ENCODE data around the gene ITGB4. TPM values are rescaled to one million over a fixed set of nuclear protein-coding genes. Genes with fewer than 3 reads are reported as not detected.

ITGB4 gene
- total and polyA plus RNA-seq, 2 of the 13 experiments (the other 11 are each of a cell fraction or from before 2014, with no cell fraction given) = 6.9 to 14.5 TPM

DNA sequence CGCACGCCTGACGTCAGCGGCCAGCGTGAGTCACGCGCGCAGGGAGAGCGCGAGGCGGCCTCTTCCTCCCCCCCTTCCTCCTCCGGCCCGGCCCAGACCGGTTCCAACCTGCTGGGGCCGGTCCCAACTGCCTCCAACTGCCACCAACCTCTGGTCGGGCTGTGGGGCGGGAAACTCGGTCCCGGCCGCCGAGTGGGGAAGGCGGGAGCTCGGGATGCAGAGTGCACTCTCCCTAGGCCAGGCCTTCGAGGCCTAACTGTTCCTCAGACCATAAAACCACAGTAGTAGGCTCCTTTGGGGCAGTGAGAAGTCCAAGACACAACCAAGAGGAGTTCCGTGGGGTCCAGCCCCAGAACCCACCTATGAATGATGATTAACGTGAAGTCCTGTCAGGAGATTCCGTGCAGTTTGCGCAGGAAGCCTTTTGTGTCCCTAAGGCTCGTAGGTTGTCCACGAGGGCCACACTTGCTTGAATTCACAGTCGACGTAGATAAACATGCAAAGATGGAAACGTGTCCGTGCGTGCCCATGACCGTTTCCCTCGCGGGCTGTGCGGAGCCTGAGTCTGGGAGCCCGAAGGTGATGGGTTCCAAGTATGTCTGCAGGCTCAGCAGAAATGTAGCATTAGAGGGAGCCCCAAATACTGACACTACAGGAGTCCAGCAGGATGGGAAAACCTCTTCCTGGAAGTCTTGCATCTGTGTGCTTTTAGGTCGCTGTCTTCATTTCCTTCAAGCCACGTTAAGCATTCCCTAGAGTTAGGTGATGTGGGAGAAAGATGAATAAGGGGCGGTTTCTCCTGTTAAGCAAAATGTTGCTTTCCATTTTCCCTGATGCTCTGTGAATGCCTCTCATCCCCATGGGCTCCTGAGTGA lies 64.0 kb downstream of the ITGB4 start (continued):
- TF ChIP-seq ZNF280D (CRISPR knock-in tag; IDR thresholded peaks at IDR 0.05) (peak; percentile 62; the same call in 1 of the 2 replicates), RFX5 (IDR thresholded peaks at IDR 0.05; ENCODE audit: low read depth, low read length) (no peak), EP300 (IDR thresholded peaks at IDR 0.05; ENCODE audit: low read depth in 2 of 2, low read length in 2 of 2) (peak; percentile 68 to 70; a peak in 2 of 4 replicates), EP300 (CRISPR knock-in tag; IDR thresholded peaks at IDR 0.05; ENCODE audit: borderline replicate concordance) (peak; percentile 89), ZFAT (CRISPR knock-in tag; conservative IDR thresholded peaks at IDR 0.05) (no peak), ZNF430 (CRISPR knock-in tag; IDR thresholded peaks at IDR 0.05) (peak; percentile 70; the same call in 1 of the 2 replicates), ZNF383 (CRISPR knock-in tag; IDR thresholded peaks at IDR 0.05; ENCODE audit: borderline replicate concordance) (0 out of 2 replicates have a peak, but pooled peaks have one; percentile 77), MXI1 (IDR thresholded peaks at IDR 0.05; ENCODE audit: borderline replicate concordance, low read depth, low read length) (peak; percentile 70; the same call in 1 of the 3 replicates), ZKSCAN1 (IDR thresholded peaks at IDR 0.05; ENCODE audit: low read length) (no peak), MTF2 (CRISPR knock-in tag; IDR thresholded peaks at IDR 0.05; ENCODE audit: borderline replicate concordance) (peak; percentile 63; the same call in 1 of the 2 replicates), GLI4 (CRISPR knock-in tag; IDR thresholded peaks at IDR 0.05; ENCODE audit: borderline replicate concordance) (peak; percentile 96; the same call in 1 of the 2 replicates), ZNF589 (CRISPR knock-in tag; conservative IDR thresholded peaks at IDR 0.05) (peak; percentile 66; the same call in 1 of the 2 replicates), FOXK1 (CRISPR knock-in tag; IDR thresholded peaks at IDR 0.05; ENCODE audit: borderline replicate concordance, low read depth) (peak; percentile 11; the same call in 1 of the 2 replicates), TBX3 (IDR thresholded peaks at IDR 0.05; ENCODE audit: borderline replicate concordance) (0 out of 2 replicates have a peak, but pooled peaks have one; percentile 15), BORCS8-MEF2B (CRISPR knock-in tag; IDR thresholded peaks at IDR 0.05) (peak; percentile 96), NFIC (IDR thresholded peaks at IDR 0.05; ENCODE audit: low read length) (no peak; the same call in 1 of the 2 replicates), ZNF614 (CRISPR knock-in tag; IDR thresholded peaks at IDR 0.05; ENCODE audit: borderline replicate concordance) (peak; percentile 51; the same call in 1 of the 2 replicates), RBFOX2 (IDR thresholded peaks at IDR 0.05; ENCODE audit: low read depth, low read length) (peak; percentile 93), SP2 (CRISPR knock-in tag; IDR thresholded peaks at IDR 0.05) (no peak), ZFP36 (IDR thresholded peaks at IDR 0.05; ENCODE audit: borderline replicate concordance, low read depth, low read length, partially characterized antibody) (no peak), ZNF431 (CRISPR knock-in tag; IDR thresholded peaks at IDR 0.05; ENCODE audit: borderline replicate concordance, low read depth) (peak; percentile 86; the same call in 1 of the 2 replicates), NFKB2 (CRISPR knock-in tag; IDR thresholded peaks at IDR 0.05; ENCODE audit: borderline replicate concordance) (peak; percentile 49; the same call in 1 of the 2 replicates), RBAK (CRISPR knock-in tag; IDR thresholded peaks at IDR 0.05) (peak; percentile 77)
- TF ChIP-seq, protein P1, sequence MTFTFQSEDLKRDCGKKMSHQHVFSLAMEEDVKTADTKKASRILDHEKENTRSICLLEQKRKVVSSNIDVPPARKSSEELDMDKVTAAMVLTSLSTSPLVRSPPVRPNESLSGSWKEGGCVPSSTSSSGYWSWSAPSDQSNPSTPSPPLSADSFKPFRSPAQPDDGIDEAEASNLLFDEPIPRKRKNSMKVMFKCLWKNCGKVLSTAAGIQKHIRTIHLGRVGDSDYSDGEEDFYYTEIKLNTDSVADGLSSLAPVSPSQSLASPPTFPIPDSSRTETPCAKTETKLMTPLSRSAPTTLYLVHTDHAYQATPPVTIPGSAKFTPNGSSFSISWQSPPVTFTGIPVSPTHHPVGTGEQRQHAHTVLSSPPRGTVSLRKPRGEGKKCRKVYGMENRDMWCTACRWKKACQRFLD (CRISPR knock-in tag; IDR thresholded peaks at IDR 0.05; ENCODE audit: borderline replicate concordance) = peak; percentile 76
